ENCODE measurements around the gene PLCB1.

Gene PLCB1

DNA sequence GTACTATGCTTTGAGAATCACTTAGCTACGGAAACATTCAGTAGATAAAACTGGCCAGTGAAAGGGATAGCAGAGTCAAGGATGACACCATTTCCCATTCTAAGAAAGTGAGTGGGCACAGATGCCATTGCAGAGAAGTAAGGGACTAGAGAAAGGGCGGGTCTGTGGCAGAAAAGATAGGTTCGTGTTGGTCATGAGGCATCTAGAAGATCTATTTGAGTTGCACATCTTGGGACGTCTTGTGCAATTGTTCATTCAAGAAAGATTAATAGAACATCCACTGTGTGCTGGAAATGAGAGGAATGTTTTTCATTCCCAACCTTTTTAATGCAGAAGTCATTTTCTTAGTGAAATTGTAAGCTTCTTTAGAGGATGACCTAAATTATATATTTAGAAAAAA, 161.7 kb downstream of the PLCB1 start:
- H3K27me3 ChIP-seq (ENCODE audit: insufficient read depth, low read depth, severe bottlenecking), result no peaks in the 10 kb centered on the region
- H3K36me3 ChIP-seq, result no peaks in the 10 kb centered on the region
- no peak overlapping the region for H3K27ac ChIP-seq
- TF ChIP-seq, protein P1, sequence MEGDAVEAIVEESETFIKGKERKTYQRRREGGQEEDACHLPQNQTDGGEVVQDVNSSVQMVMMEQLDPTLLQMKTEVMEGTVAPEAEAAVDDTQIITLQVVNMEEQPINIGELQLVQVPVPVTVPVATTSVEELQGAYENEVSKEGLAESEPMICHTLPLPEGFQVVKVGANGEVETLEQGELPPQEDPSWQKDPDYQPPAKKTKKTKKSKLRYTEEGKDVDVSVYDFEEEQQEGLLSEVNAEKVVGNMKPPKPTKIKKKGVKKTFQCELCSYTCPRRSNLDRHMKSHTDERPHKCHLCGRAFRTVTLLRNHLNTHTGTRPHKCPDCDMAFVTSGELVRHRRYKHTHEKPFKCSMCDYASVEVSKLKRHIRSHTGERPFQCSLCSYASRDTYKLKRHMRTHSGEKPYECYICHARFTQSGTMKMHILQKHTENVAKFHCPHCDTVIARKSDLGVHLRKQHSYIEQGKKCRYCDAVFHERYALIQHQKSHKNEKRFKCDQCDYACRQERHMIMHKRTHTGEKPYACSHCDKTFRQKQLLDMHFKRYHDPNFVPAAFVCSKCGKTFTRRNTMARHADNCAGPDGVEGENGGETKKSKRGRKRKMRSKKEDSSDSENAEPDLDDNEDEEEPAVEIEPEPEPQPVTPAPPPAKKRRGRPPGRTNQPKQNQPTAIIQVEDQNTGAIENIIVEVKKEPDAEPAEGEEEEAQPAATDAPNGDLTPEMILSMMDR (IDR thresholded peaks at IDR 0.05; ENCODE audit: low read depth, low read length), result no peak
- no peak for DNase-seq
- H3K9me3 ChIP-seq (ENCODE audit: severe bottlenecking), result no peaks in the 10 kb centered on the region
- H3K4me3 ChIP-seq (ENCODE audit: low read depth, low read length), result no peak overlapping the region

DNA sequence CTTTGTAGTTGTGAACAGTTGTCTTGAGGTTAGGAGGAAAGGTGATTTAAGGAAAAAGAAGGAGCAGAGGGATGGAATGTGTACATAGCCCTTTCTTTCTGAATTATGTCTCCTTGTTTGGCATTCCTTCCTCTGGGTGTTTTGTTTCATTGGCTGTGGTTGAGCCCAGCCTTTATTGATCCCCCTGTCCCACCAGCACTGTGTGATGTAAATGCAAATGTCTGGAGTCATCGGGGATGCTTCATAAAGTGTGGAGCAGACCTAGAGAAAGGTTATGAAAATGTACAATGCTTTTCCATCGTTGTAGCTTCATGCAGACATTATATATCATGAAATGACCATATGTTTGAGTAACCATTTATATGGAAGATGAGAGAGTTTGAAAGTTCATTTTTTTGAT, 164.5 kb downstream of the PLCB1 start:
- Histone ChIP-seq H3K9me3 (ENCODE audit: severe bottlenecking) (no peaks in the 10 kb centered on the region), H3K27ac (no peak overlapping the region), H3K4me3 (ENCODE audit: low read depth, low read length) (no peak overlapping the region), H3K27me3 (ENCODE audit: insufficient read depth, low read depth, severe bottlenecking) (no peaks in the 10 kb centered on the region), H3K36me3 (no peaks in the 10 kb centered on the region)
- DNase-seq, result no peak
- TF ChIP-seq, protein P1 (IDR thresholded peaks at IDR 0.05; ENCODE audit: low read depth, low read length), result no peak

DNA sequence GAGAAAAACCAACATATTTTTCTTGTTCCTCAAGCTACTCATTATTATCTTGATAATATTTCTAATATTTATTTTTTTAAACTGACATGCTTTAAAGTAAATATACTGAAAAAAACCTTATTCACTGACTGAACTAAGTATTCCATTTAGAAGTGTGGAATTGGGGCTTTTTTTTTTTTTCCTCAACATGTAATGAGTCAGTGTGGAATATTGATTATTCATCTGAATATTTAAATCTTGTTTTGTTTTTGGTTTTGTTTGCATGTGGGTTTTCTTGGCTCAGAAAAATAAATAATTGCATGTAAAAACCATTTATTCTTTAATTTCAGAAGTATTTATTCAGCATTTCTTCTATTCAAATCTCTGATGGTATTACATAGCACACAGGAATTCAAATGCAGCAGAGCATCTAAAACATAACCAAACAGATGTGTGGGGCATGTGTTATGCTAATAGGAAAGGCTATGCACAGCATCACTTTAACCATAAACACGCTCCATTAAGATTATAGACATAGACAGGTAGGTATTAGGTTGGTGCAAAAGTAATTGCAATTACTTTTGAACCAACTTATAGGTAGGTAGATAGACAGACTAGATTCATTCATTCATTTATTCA, 166.5 kb downstream of the PLCB1 start:
- Histone ChIP-seq H3K36me3 (no peaks in the 10 kb centered on the region), H3K4me3 (ENCODE audit: low read depth, low read length) (no peak overlapping the region), H3K9me3 (ENCODE audit: severe bottlenecking) (no peaks in the 10 kb centered on the region), H3K27ac (no peak overlapping the region), H3K27me3 (ENCODE audit: insufficient read depth, low read depth, severe bottlenecking) (no peaks in the 10 kb centered on the region)
- DNase-seq, result no peak
- TF ChIP-seq, protein P1 (IDR thresholded peaks at IDR 0.05; ENCODE audit: low read depth, low read length), result no peak

DNA sequence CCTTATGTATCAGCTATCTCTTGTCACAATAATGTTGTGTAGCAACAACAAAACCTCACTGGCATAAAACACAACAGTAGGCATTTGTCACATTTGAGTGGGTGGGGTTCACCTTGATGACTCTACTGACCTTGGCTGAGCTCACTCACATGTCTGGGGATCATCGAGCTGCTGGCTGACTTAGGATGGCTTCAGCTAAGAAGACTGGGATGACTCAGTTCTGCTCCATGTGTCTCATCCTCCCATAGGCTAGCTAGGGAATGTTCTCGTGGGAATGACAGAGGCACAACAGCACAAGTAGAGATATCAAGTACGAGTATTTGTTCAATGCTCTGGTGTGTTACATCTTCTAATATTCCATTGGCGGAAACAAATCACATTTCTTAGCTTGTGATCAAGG, 167.9 kb downstream of the PLCB1 start:
- Histone ChIP-seq H3K27ac (no peak overlapping the region), H3K9me3 (ENCODE audit: severe bottlenecking) (no peaks in the 10 kb centered on the region), H3K27me3 (ENCODE audit: insufficient read depth, low read depth, severe bottlenecking) (no peaks in the 10 kb centered on the region), H3K4me3 (ENCODE audit: low read depth, low read length) (no peak overlapping the region), H3K36me3 (no peaks in the 10 kb centered on the region)
- DNase-seq, result no peak
- TF ChIP-seq, protein P1 (IDR thresholded peaks at IDR 0.05; ENCODE audit: low read depth, low read length), result no peak

DNA sequence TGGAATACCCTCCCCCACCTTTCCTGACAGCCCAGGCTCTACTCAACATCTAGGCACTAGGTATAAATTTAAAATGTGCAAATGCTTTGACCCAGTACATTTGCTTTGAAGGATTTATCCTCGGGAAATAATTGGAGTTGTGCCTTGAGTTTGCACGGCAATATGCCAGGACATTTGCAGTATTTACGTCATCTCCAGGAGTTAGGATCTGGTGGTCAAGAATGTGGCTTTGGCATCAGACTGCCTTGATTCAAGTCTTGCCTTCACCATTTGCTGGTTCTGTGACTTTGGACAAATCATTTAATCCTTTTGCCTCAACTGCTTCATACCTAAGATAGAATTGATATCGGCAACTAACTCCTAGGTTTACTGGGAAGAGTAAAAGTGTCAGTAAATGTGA, 169.6 kb downstream of the PLCB1 start:
- TF ChIP-seq, protein P1 (IDR thresholded peaks at IDR 0.05; ENCODE audit: low read depth, low read length), result no peak
- Histone ChIP-seq H3K4me3 (ENCODE audit: low read depth, low read length) (no peak overlapping the region), H3K36me3 (no peaks in the 10 kb centered on the region), H3K27me3 (ENCODE audit: insufficient read depth, low read depth, severe bottlenecking) (no peaks in the 10 kb centered on the region), H3K9me3 (ENCODE audit: severe bottlenecking) (no peaks in the 10 kb centered on the region), H3K27ac (no peak overlapping the region)
- DNase-seq, result no peak

DNA sequence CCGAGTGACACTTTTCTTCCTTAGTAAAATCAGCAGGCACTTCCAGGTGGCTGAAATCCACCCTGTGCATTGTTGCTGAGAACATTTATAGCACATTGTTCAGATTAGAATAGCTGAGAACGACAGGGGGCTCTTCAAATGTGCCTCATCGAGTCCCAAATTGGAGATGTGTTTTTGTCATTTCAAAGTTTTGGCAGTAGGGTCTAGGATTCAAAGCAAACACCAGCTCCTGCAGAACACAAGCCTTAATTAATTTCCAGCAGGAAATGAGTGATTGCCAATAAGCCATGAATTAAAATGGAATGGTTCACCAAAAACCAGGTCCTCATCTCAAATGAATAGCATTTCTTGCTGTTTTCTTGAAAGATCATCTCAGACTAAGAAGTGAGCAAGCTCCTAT, 171.6 kb downstream of the PLCB1 start:
- H3K27me3 ChIP-seq (ENCODE audit: insufficient read depth, low read depth, severe bottlenecking), result no peaks in the 10 kb centered on the region
- no peaks in the 10 kb centered on the region for H3K36me3 ChIP-seq
- DNase-seq, result no peak
- no peak overlapping the region for H3K27ac ChIP-seq
- H3K4me3 ChIP-seq (ENCODE audit: low read depth, low read length), result no peak overlapping the region
- H3K9me3 ChIP-seq (ENCODE audit: severe bottlenecking), result no peaks in the 10 kb centered on the region
- TF ChIP-seq, protein P1 (IDR thresholded peaks at IDR 0.05; ENCODE audit: low read depth, low read length), result no peak
